Measurements from ENCODE around the gene TNFRSF17.

- TF ChIP-seq CTCF (IDR thresholded peaks at IDR 0.05) (no peak), POLR2A (IDR thresholded peaks at IDR 0.05) (no peak)
These were observed 27.1 kb downstream of the TNFRSF17 start for GRCh38 chr16:11992008-11992584.
